HepG2 (cell line): ENCODE data around the gene CLCN1. TPM values are rescaled to one million over a fixed set of nuclear protein-coding genes. Genes with fewer than 3 reads are reported as not detected.

Source experiments
- CAMTA2 ChIP-seq: sonication (generic); formaldehyde crosslinking; IDR thresholded peaks from 2 replicates; pipeline ENCODE4 v1.4.0; 2020; ENCODE audit warnings: mild to moderate bottlenecking, missing genetic modification reagents, borderline replicate concordance
- CREB3 ChIP-seq: sonication (generic); formaldehyde crosslinking; IDR thresholded peaks from 2 replicates; pipeline ENCODE4 v1.5.0; 2020; ENCODE audit warnings: missing genetic modification reagents
- IKZF1 ChIP-seq: fragments of 450-650 bp; IDR thresholded peaks from 2 replicates; pipeline ENCODE4 v1.7.1; 2016
- KDM1A ChIP-seq: IDR thresholded peaks from 2 replicates; pipeline ENCODE4 v1.6.1; 2016; ENCODE audit warnings: missing compliant biosample characterization
- KDM5A ChIP-seq: fragments of 200-600 bp; sonication (generic); IDR thresholded peaks from 2 replicates; pipeline ENCODE4 v1.7.0; 2018; ENCODE audit warnings: antibody characterized with exemption, mild to moderate bottlenecking, low read length, borderline replicate concordance
- KLF15 ChIP-seq: sonication (generic); formaldehyde crosslinking; IDR thresholded peaks from 2 replicates; pipeline ENCODE4 v1.8.1; 2023; ENCODE audit warnings: borderline replicate concordance, mild to moderate bottlenecking, inconsistent platforms, missing genetic modification reagents, mixed read lengths
- SATB2 ChIP-seq: sonication (generic); formaldehyde crosslinking; IDR thresholded peaks from 2 replicates; pipeline ENCODE4 v1.5.0; 2020; ENCODE audit warnings: missing genetic modification reagents
- SKIL ChIP-seq: sonication (generic); formaldehyde crosslinking; IDR thresholded peaks from 2 replicates; pipeline ENCODE4 v1.8.0; 2022; ENCODE audit warnings: missing genetic modification reagents, mild to moderate bottlenecking, moderate library complexity, borderline replicate concordance
- STAT6 ChIP-seq: sonication (generic); formaldehyde crosslinking; IDR thresholded peaks from 2 replicates; pipeline ENCODE4 v1.4.0; 2020; ENCODE audit warnings: missing genetic modification reagents, mild to moderate bottlenecking, borderline replicate concordance
- TFAP4 ChIP-seq: sonication (generic); IDR thresholded peaks from 2 replicates; pipeline ENCODE4 v1.6.1; 2016; ENCODE audit warnings: low read depth, borderline replicate concordance
- ZNF296 ChIP-seq: sonication (generic); formaldehyde crosslinking; conservative IDR thresholded peaks from 2 replicates; pipeline ENCODE4 v1.5.0; 2020; ENCODE audit warnings: mild to moderate bottlenecking, missing genetic modification reagents
- ZNF318 ChIP-seq: sonication (generic); formaldehyde crosslinking; IDR thresholded peaks from 2 replicates; pipeline ENCODE4 v1.4.0; 2020; ENCODE audit warnings: mild to moderate bottlenecking, missing genetic modification reagents
- ZNF580 ChIP-seq: IDR thresholded peaks from 2 replicates; pipeline ENCODE4 v1.6.1; 2016; ENCODE audit warnings: low read depth, borderline replicate concordance
- ZNF713 ChIP-seq: sonication (generic); formaldehyde crosslinking; IDR thresholded peaks from 2 replicates; pipeline ENCODE4 v1.4.0; 2020; ENCODE audit warnings: mild to moderate bottlenecking, missing genetic modification reagents
- ZSCAN29 ChIP-seq: sonication (generic); formaldehyde crosslinking; conservative IDR thresholded peaks from 2 replicates; pipeline ENCODE4 v1.4.0; 2020; ENCODE audit warnings: mild to moderate bottlenecking, missing genetic modification reagents
- polyA plus RNA-seq, 8 experiments: library from polyadenylated mRNA; depleted of rRNA in 3 of 8; stranded (reverse) in 7 of 8; unstranded in 1 of 8; fragments of >200 nt; fragmentation: Illumina TruSeq in 4 of 8; extraction: Trizol in 4 of 8; gene quantifications; 2 replicates each; pipeline versions ENCODE4 v1.2.1 to v1.2.3, GENCODE V29; 2011 to 2016; ENCODE audit warnings: low read depth in 4 of 8, missing spikeins in 1 of 8, mixed read lengths in 1 of 8; ENCODE audit not compliant: insufficient read depth in 1 of 8
- total RNA-seq, 5 experiments: library from RNA; depleted of rRNA; stranded (reverse); fragments of >200 nt; fragmentation: Illumina TruSeq; extraction: Trizol; gene quantifications; 2 replicates each; pipeline ENCODE4 v1.2.3, GENCODE V29; 2016; ENCODE audit warnings: low read depth in 1 of 5

CLCN1 gene
- total and polyA plus RNA-seq, 2 of the 13 experiments (the other 11 are each of a cell fraction or from before 2014, with no cell fraction given) = 0.01 TPM; not detected in 1

- TF ChIP-seq ZNF318 (CRISPR knock-in tag) = no peak
- no peak for TF ChIP-seq SKIL
- no peak for TF ChIP-seq SATB2 (CRISPR knock-in tag)
- no peak for TF ChIP-seq ZSCAN29 (CRISPR knock-in tag)
- no peak for TF ChIP-seq TFAP4
- no peak for TF ChIP-seq KDM5A
- TF ChIP-seq STAT6 (CRISPR knock-in tag) = no peak
- TF ChIP-seq CREB3 = no peak
- no peak for TF ChIP-seq ZNF580
- no peak for TF ChIP-seq ZNF296
- no peak for TF ChIP-seq CAMTA2
- no peak for TF ChIP-seq IKZF1
- TF ChIP-seq ZNF713 (CRISPR knock-in tag) = no peak
- no peak for TF ChIP-seq KLF15 (CRISPR knock-in tag)
- no peak for TF ChIP-seq KDM1A (CRISPR knock-in tag)
These were observed 64.3 kb downstream of the CLCN1 start (continued) for GRCh38 chr7:143380260-143380645.
